ENCODE measurements around the gene OR13C5. TPM values are rescaled to one million over a fixed set of nuclear protein-coding genes. Genes with fewer than 3 reads are reported as not detected.

OR13C5 gene
- not detected in 5 replicates for total RNA-seq (2022; extraction: Qiagen RNA extraction; ENCODE audit: low read depth)

GRCh38 chr9:104599313-104599712 is at the start of gene OR13C5:
OR13C5 (minus strand) TSS chr9:104599413; CDS start chr9:104599413, 0 bp downstream.

DNA sequence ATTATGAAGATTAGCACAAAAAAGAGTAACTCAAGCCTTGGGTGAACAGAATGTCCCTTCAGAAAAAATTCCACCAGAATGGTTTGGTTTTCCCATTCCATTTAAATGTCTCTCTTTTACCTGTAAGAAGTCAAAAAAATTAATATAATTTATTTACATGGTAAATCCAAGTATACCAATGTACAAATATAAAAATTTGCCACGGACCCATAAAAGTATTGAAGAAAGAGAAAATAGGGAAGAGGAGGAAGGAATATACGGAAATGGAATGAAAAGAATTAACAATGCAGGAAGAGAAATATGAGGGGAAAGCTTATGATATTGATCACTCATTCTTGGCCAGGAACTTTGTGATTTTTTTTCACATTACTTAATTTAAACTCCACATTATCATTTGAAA is 18.9 kb upstream of the OR13C5 start, which contains the start of gene OR13C9:
TSS of gene OR13C9 (minus strand) at position 101 of the 400 bp plus-strand sequence. CDS start at position 101, 0 bp downstream.

GRCh38 chr9:104605527-104605926 is 6.3 kb upstream of the OR13C5 start, which contains the start of gene OR13C2:
OR13C2 (minus strand) TSS chr9:104605627; CDS start chr9:104605627, 0 bp downstream.

GRCh38 chr9:104568868-104569267 is 30.3 kb downstream of the OR13C5 start, which contains the start of gene OR13C8:
OR13C8 (plus strand) TSS chr9:104569168; CDS start chr9:104569168, 0 bp downstream.

Other genes with a start within 250 kb of the OR13C5 start
- gene OR13F1, start 95.2 kb downstream of the OR13C5 start, total RNA-seq (2022; extraction: Qiagen RNA extraction; ENCODE audit: low read depth) = not detected in 5 replicates
- not detected in 5 replicates for gene OR13C4, start 72.2 kb downstream of the OR13C5 start, total RNA-seq (2022; extraction: Qiagen RNA extraction; ENCODE audit: low read depth)
- gene OR13C3, start 62.6 kb downstream of the OR13C5 start, total RNA-seq (2022; extraction: Qiagen RNA extraction; ENCODE audit: low read depth) = not detected in 5 replicates
- not detected in 5 replicates for gene OR13C8, start 30.2 kb downstream of the OR13C5 start, total RNA-seq (2022; extraction: Qiagen RNA extraction; ENCODE audit: low read depth)
- not detected in 5 replicates for gene OR13C2, start 6.2 kb upstream of the OR13C5 start, total RNA-seq (2022; extraction: Qiagen RNA extraction; ENCODE audit: low read depth)
- gene OR13C9, start 18.8 kb upstream of the OR13C5 start, total RNA-seq (2022; extraction: Qiagen RNA extraction; ENCODE audit: low read depth) = not detected in 5 replicates
- not detected in 5 replicates for gene OR13D1, start 95.1 kb upstream of the OR13C5 start, total RNA-seq (2022; extraction: Qiagen RNA extraction; ENCODE audit: low read depth)
- gene NIPSNAP3A, start 148.3 kb upstream of the OR13C5 start, total RNA-seq (2022; extraction: Qiagen RNA extraction; ENCODE audit: low read depth) = 10.2 to 15.7 TPM (median 13.9 TPM) in 5 replicates
- gene NIPSNAP3B, start 164.7 kb upstream of the OR13C5 start, total RNA-seq (2022; extraction: Qiagen RNA extraction; ENCODE audit: low read depth) = 0.48 to 0.73 TPM (median 0.59 TPM) in 5 replicates